Amniotic epithelial cell (primary cell): Measurements from ENCODE around the gene KDM5C.

ENCODE experiments used
- DNase-seq: peaks from one replicate; pipeline ENCODE4 v3.0.0-alpha.2; 2010; ENCODE audit warnings: low read depth

KDM5C gene

GRCh38 chrX:53224860-53225797 lies at the start of gene KDM5C:
Gene KDM5C (minus strand): TSS chrX:53225207. CDS start chrX:53224889, 318 bp downstream.
- peak; percentile 85 for DNase-seq

GRCh38 chrX:53272808-53273337 lies 47.9 kb upstream of the KDM5C start:
- no peak for DNase-seq

- DNase-seq: no peak
These were observed 44.6 kb upstream of the KDM5C start for GRCh38 chrX:53269536-53270107.

- DNase-seq: no peak
These were observed 43.2 kb upstream of the KDM5C start for GRCh38 chrX:53268173-53268572.

- no peak for DNase-seq
These were observed 41.9 kb upstream of the KDM5C start for GRCh38 chrX:53266914-53267313.

GRCh38 chrX:53265771-53266574 lies 41.0 kb upstream of the KDM5C start:
- DNase-seq: peak; percentile 53

- peak; percentile 69 for DNase-seq
These were observed 38.6 kb upstream of the KDM5C start for GRCh38 chrX:53263597-53264094.

GRCh38 chrX:53262918-53263394 lies 37.9 kb upstream of the KDM5C start:
- peak; percentile 73 for DNase-seq

GRCh38 chrX:53262189-53262917 lies 37.3 kb upstream of the KDM5C start:
- DNase-seq: no peak

GRCh38 chrX:53261355-53261972 lies 36.5 kb upstream of the KDM5C start:
- DNase-seq: no peak

- no peak for DNase-seq
These were observed 35.8 kb upstream of the KDM5C start for GRCh38 chrX:53260836-53261235.

- no peak for DNase-seq
These were observed 32.8 kb upstream of the KDM5C start for GRCh38 chrX:53257670-53258423.

GRCh38 chrX:53257166-53257565 lies 32.2 kb upstream of the KDM5C start:
- no peak for DNase-seq

GRCh38 chrX:53256446-53257041 lies 31.5 kb upstream of the KDM5C start:
- no peak for DNase-seq

- DNase-seq: no peak
These were observed 30.8 kb upstream of the KDM5C start for GRCh38 chrX:53255738-53256191.

GRCh38 chrX:53254570-53255461 lies 29.8 kb upstream of the KDM5C start:
- DNase-seq: no peak

GRCh38 chrX:53253293-53254020 lies 28.4 kb upstream of the KDM5C start:
- no peak for DNase-seq

- no peak for DNase-seq
These were observed 26.3 kb upstream of the KDM5C start for GRCh38 chrX:53251307-53251706.
